Sigmoid colon (tissue), 7 donors: Measurements from ENCODE around the gene GBF1. TPM values are rescaled to one million over a fixed set of nuclear protein-coding genes. Genes with fewer than 3 reads are reported as not detected.

Experiments used
- DNase-seq: peaks from one replicate; pipeline ENCODE4 v3.0.0-alpha.2; 2019
- H3K27ac ChIP-seq, 4 donors: fragments of 200-600 bp; sonication (generic); one replicate each; pipeline ENCODE4 v1.5.1; 2016 to 2019; ENCODE audit warnings: mild to moderate bottlenecking in 1 of 4
- H3K27me3 ChIP-seq, 3 donors: fragments of 200-600 bp; sonication (generic); one replicate each; pipeline ENCODE4 v1.5.1; 2019; ENCODE audit warnings: mild to moderate bottlenecking in 1 of 3
- H3K36me3 ChIP-seq, 4 donors: fragments of 200-600 bp; sonication (generic); one replicate each; pipeline ENCODE4 v1.5.1; 2016 to 2019
- H3K4me1 ChIP-seq, 4 donors: fragments of 200-600 bp; sonication (generic); one replicate each; pipeline ENCODE4 v1.5.1; 2017 to 2019
- H3K4me3 ChIP-seq, 4 donors: fragments of 200-600 bp; sonication (generic); one replicate each; pipeline ENCODE4 v1.5.1; 2017 to 2019; ENCODE audit warnings: mild to moderate bottlenecking in 2 of 4, moderate library complexity in 1 of 4
- H3K9me3 ChIP-seq, 4 donors: fragments of 200-600 bp in 3 of 4; sonication (generic) in 3 of 4; one replicate each; pipeline versions ENCODE4 v1.5.1 to v1.6.1; 2013 to 2019
- CTCF ChIP-seq, 4 experiments: fragments of 450-650 bp in 3 of 4; fragments of 200-600 bp in 1 of 4; IDR thresholded peaks; one replicate each; pipeline ENCODE4 v1.5.1; 2016 to 2019; ENCODE audit warnings: antibody characterized with exemption in 4 of 4, mild to moderate bottlenecking in 3 of 4, moderate library complexity in 2 of 4
- EP300 ChIP-seq, 4 donors: sonication (generic); formaldehyde crosslinking; IDR thresholded peaks; one replicate each; pipeline ENCODE4 v1.6.1; 2017; ENCODE audit warnings: antibody characterized with exemption in 4 of 4
- POLR2A ChIP-seq, 2 donors: fragments of 450-650 bp; IDR thresholded peaks; one replicate each; pipeline ENCODE4 v1.6.1; 2016; ENCODE audit warnings: antibody characterized with exemption in 2 of 2, mild to moderate bottlenecking in 2 of 2, moderate library complexity in 2 of 2
- POLR2AphosphoS5 ChIP-seq, 4 donors: sonication (generic); formaldehyde crosslinking; IDR thresholded peaks; one replicate each; pipeline ENCODE4 v1.6.1; 2017; ENCODE audit warnings: antibody characterized with exemption in 4 of 4
- WGBS, 2 donors: extraction: QIAGEN DNeasy Blood & Tissue Kit; methylation state at CpG; one replicate each; pipeline ENCODE4 v1.1.7; 2013; 5-methylcytosine and 5-hydroxymethylcytosine counted together
- intact Hi-C: fragments of 100-400 bp; cut with DNase I; formaldehyde crosslinking; loops from one replicate; pipeline ENCODE4 v1.15.1; 2023
- polyA plus RNA-seq, 3 donors: library from polyadenylated mRNA; stranded (reverse); fragments of 200-250 nt; gene quantifications; one replicate each; pipeline ENCODE4 v1.2.3, GENCODE V29; 2013
- total RNA-seq, 4 donors: library from RNA; depleted of rRNA; stranded (reverse); fragments of >200 nt; gene quantifications; one replicate each; pipeline ENCODE4 v1.1.0, GENCODE V29; 2016
- donor health status: healthy with polysubstance abuse.
- donor health status: Bipolar disorder and iron deficiency.
- donor health status: healthy.

The GBF1 gene
- total and polyA plus RNA-seq, 7 donors: 8.4 to 38.2 (median 18.5) TPM

GRCh38 chr10:102376901-102377300 lies 131.6 kb downstream of the GBF1 start:
- no peak for DNase-seq
- WGBS, 2 donors: 95% methylated on average over 12 of the region's 12 CpGs
- no peak overlapping the region for H3K27ac ChIP-seq
- intact Hi-C loops: no loop called here
- TF ChIP-seq POLR2AphosphoS5 (IDR thresholded peaks at IDR 0.05): no peak
- no peak for TF ChIP-seq CTCF (IDR thresholded peaks at IDR 0.05)
- TF ChIP-seq EP300 (IDR thresholded peaks at IDR 0.05): no peak
- no peak for TF ChIP-seq POLR2A (IDR thresholded peaks at IDR 0.05)
- H3K36me3 ChIP-seq: peaks cover 12 to 100% (median 65%) of the 10 kb centered on the region in 4 donors
- H3K4me3 ChIP-seq: no peak overlapping the region
- no peaks in the 10 kb centered on the region for H3K27me3 ChIP-seq
- H3K4me1 ChIP-seq: no peaks in the 10 kb centered on the region
- H3K9me3 ChIP-seq: no peaks in the 10 kb centered on the region

GRCh38 chr10:102379383-102379782 lies 134.1 kb downstream of the GBF1 start:
- Histone ChIP-seq H3K9me3 (no peaks in the 10 kb centered on the region), H3K4me3 (no peak overlapping the region), H3K27ac (no peak overlapping the region), H3K27me3 (no peaks in the 10 kb centered on the region), H3K4me1 (no peaks in the 10 kb centered on the region), H3K36me3 (peaks cover 12 to 91% (median 60%) of the 10 kb centered on the region in 4 donors)
- TF ChIP-seq POLR2A (IDR thresholded peaks at IDR 0.05) (no peak), CTCF (IDR thresholded peaks at IDR 0.05) (no peak), POLR2AphosphoS5 (IDR thresholded peaks at IDR 0.05) (no peak), EP300 (IDR thresholded peaks at IDR 0.05) (no peak)
- WGBS, 2 donors: 96 to 97% methylated on average over 6 of the region's 6 CpGs
- no peak for DNase-seq
- intact Hi-C loops: no loop called here

GRCh38 chr10:102381983-102382382 lies 136.7 kb downstream of the GBF1 start:
- TF ChIP-seq EP300 (IDR thresholded peaks at IDR 0.05): no peak
- no peak for TF ChIP-seq POLR2AphosphoS5 (IDR thresholded peaks at IDR 0.05)
- no peak for TF ChIP-seq CTCF (IDR thresholded peaks at IDR 0.05)
- TF ChIP-seq POLR2A (IDR thresholded peaks at IDR 0.05): no peak
- peaks cover 0 to 4% (median 0%) of the 10 kb centered on the region in 4 donors for H3K4me1 ChIP-seq
- peaks cover 12 to 65% (median 45%) of the 10 kb centered on the region in 4 donors for H3K36me3 ChIP-seq
- intact Hi-C loops: no loop called here
- 85 to 92% methylated on average over 9 of the region's 9 CpGs for WGBS, 2 donors
- H3K27ac ChIP-seq: no peak overlapping the region
- no peaks in the 10 kb centered on the region for H3K9me3 ChIP-seq
- no peak overlapping the region for H3K4me3 ChIP-seq
- DNase-seq: no peak
- no peaks in the 10 kb centered on the region for H3K27me3 ChIP-seq

- Histone ChIP-seq H3K9me3 (no peaks in the 10 kb centered on the region), H3K4me1 (peaks cover 0 to 4% (median 0%) of the 10 kb centered on the region in 4 donors), H3K4me3 (no peak overlapping the region), H3K27ac (no peak overlapping the region), H3K27me3 (no peaks in the 10 kb centered on the region), H3K36me3 (peaks cover 12 to 56% (median 42%) of the 10 kb centered on the region in 4 donors)
- no peak for DNase-seq
- intact Hi-C loops: no loop called here
- TF ChIP-seq EP300 (IDR thresholded peaks at IDR 0.05) (no peak), POLR2A (IDR thresholded peaks at IDR 0.05) (no peak), CTCF (IDR thresholded peaks at IDR 0.05) (no peak), POLR2AphosphoS5 (IDR thresholded peaks at IDR 0.05) (no peak)
- 91 to 95% methylated on average over 8 of the region's 8 CpGs for WGBS, 2 donors
Measured at GRCh38 chr10:102382871-102383270, 137.5 kb downstream of the GBF1 start.

- no peak for TF ChIP-seq POLR2AphosphoS5 (IDR thresholded peaks at IDR 0.05)
- no peak for TF ChIP-seq CTCF (IDR thresholded peaks at IDR 0.05)
- TF ChIP-seq POLR2A (IDR thresholded peaks at IDR 0.05): no peak
- TF ChIP-seq EP300 (IDR thresholded peaks at IDR 0.05): no peak
- H3K4me1 ChIP-seq: peaks cover 0 to 4% (median 0%) of the 10 kb centered on the region in 4 donors
- peaks cover 12 to 44% (median 34%) of the 10 kb centered on the region in 4 donors for H3K36me3 ChIP-seq
- H3K27me3 ChIP-seq: no peaks in the 10 kb centered on the region
- no peak for DNase-seq
- intact Hi-C loops: no loop called here
- 61 to 64% methylated on average over 6 of the region's 6 CpGs for WGBS, 2 donors
- H3K9me3 ChIP-seq: no peaks in the 10 kb centered on the region
- no peak overlapping the region for H3K4me3 ChIP-seq
- H3K27ac ChIP-seq: no peak overlapping the region
Measured at GRCh38 chr10:102384053-102384452, 138.7 kb downstream of the GBF1 start.
